OCI-LY1 (cell line): Measurements from ENCODE around the gene DISP2.

Experiments
- EZH2 ChIP-seq: fragments of 200-600 bp; sonication (generic), shearing (Covaris generic); IDR thresholded peaks from 2 replicates; pipeline ENCODE4 v1.8.0; 2017; ENCODE audit warnings: borderline replicate concordance, mixed run types, mild to moderate bottlenecking, antibody characterized with exemption, low read length, moderate library complexity, mixed read lengths
- TF ChIP-seq, protein P1 (sequence below): fragments of 200-600 bp; sonication (generic), shearing (Covaris generic); IDR thresholded peaks from 2 replicates; pipeline ENCODE4 v1.5.1; 2017; ENCODE audit warnings: mild to moderate bottlenecking, antibody characterized with exemption, low read length, moderate library complexity, mixed read lengths

DNA sequence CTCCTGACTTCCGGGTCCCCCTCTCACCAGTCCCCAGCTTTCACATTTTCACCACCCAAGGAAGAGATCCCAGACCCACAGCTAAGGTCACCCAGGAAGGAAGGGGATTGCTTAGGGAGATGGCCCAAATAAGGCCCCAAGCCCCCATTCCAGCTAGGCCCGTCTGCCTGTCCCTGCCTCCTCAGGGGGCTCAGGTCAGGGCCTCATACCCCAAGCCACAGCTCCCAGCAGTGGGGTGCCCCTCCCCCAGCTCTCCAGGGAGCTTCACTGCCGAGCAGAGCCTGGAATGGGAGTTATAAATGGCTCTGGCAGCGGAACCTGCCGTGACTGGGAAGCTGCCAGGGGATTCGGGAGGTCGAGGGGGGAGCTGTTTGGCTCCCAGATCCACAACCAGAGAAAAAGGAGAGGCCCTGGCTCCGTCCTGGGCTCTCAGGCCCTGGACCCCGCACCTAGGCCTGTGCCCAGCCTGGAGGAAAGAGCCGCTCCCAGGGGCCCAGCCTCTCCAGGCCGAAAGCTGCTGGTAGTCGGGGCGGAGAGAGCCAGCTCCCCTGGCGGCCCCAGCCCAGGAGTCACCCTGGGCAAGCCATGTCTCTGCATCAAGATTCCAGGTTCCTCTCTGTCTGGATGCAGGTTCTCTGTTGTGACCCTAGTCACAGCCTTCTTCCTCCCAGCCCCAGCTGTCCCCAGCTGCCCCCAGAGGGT lies 17.8 kb upstream of the DISP2 start:
- TF ChIP-seq, protein P1, sequence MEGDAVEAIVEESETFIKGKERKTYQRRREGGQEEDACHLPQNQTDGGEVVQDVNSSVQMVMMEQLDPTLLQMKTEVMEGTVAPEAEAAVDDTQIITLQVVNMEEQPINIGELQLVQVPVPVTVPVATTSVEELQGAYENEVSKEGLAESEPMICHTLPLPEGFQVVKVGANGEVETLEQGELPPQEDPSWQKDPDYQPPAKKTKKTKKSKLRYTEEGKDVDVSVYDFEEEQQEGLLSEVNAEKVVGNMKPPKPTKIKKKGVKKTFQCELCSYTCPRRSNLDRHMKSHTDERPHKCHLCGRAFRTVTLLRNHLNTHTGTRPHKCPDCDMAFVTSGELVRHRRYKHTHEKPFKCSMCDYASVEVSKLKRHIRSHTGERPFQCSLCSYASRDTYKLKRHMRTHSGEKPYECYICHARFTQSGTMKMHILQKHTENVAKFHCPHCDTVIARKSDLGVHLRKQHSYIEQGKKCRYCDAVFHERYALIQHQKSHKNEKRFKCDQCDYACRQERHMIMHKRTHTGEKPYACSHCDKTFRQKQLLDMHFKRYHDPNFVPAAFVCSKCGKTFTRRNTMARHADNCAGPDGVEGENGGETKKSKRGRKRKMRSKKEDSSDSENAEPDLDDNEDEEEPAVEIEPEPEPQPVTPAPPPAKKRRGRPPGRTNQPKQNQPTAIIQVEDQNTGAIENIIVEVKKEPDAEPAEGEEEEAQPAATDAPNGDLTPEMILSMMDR: no peak
- no peak for TF ChIP-seq EZH2
